DND-41 (cell line): ENCODE results near the gene KLHL4.
"Not testable (repeated sequence)": the region's sequence is repeated elsewhere in the genome, so short reads cannot be mapped to it uniquely, and the experiment has no call there.

Source experiments
- ATAC-seq: fragments of 200-7000 bp; cut with Tn5 transposase; 3 replicates; pipeline ENCODE4 v1.9.1; 2021; ENCODE audit warnings: low read depth; ENCODE audit not compliant: insufficient read depth
- DNase-seq: peaks from one replicate; pipeline ENCODE4 v3.0.0-alpha.2; 2020
- H2AFZ ChIP-seq: 2 replicates; pipeline ENCODE4 v1.6.0; 2012; ENCODE audit warnings: low read depth, low read length
- H3K27ac ChIP-seq: 2 replicates; pipeline ENCODE4 v1.5.1; 2012; ENCODE audit warnings: low read length, inconsistent platforms
- H3K27me3 ChIP-seq: fragments of 200-600 bp; sonication (generic); 2 replicates; pipeline ENCODE4 v1.6.0; 2012; ENCODE audit warnings: low read length, mild to moderate bottlenecking, inconsistent platforms; ENCODE audit not compliant: insufficient read depth, poor library complexity
- H3K36me3 ChIP-seq: 2 replicates; pipeline ENCODE4 v1.5.1; 2012; ENCODE audit warnings: low read length, inconsistent platforms; ENCODE audit not compliant: insufficient read depth
- H3K4me1 ChIP-seq: 2 replicates; pipeline ENCODE4 v1.5.1; 2012; ENCODE audit warnings: mild to moderate bottlenecking, low read length; ENCODE audit not compliant: insufficient read depth
- H3K4me2 ChIP-seq: 2 replicates; pipeline ENCODE4 v1.6.0; 2012; ENCODE audit warnings: mild to moderate bottlenecking, moderate library complexity, low read length, inconsistent platforms; ENCODE audit not compliant: insufficient read depth
- H3K4me3 ChIP-seq, 2 experiments: fragments of 200-600 bp in 1 of 2; shearing (Covaris generic) in 1 of 2; 2 replicates each; pipeline ENCODE4 v1.5.1; 2012 to 2016; ENCODE audit warnings: inconsistent platforms in 2 of 2, low read length in 2 of 2, mild to moderate bottlenecking in 2 of 2, low read depth in 1 of 2, moderate library complexity in 1 of 2
- H3K79me2 ChIP-seq: 2 replicates; pipeline ENCODE4 v1.6.0; 2012; ENCODE audit warnings: low read length, inconsistent platforms; ENCODE audit not compliant: insufficient read depth
- H3K9ac ChIP-seq: 2 replicates; pipeline ENCODE4 v1.6.0; 2012; ENCODE audit warnings: low read depth, mild to moderate bottlenecking, inconsistent platforms, low read length, moderate library complexity
- H3K9me3 ChIP-seq: 2 replicates; pipeline ENCODE4 v1.5.1; 2012; ENCODE audit warnings: low read length, moderate library complexity, mild to moderate bottlenecking, inconsistent platforms; ENCODE audit not compliant: insufficient read depth, severe bottlenecking
- H4K20me1 ChIP-seq: 2 replicates; pipeline ENCODE4 v1.6.0; 2012; ENCODE audit warnings: low read length; ENCODE audit not compliant: insufficient read depth
- EZH2 ChIP-seq: IDR thresholded peaks from 3 replicates; pipeline ENCODE4 v1.6.1; 2012; ENCODE audit warnings: borderline replicate concordance, low read depth, mild to moderate bottlenecking, moderate library complexity, low read length, inconsistent platforms; ENCODE audit not compliant: severe bottlenecking
- TF ChIP-seq, protein P1 (sequence below): IDR thresholded peaks from 2 replicates; pipeline ENCODE4 v1.5.1; 2012; ENCODE audit warnings: borderline replicate concordance, low read length, moderate library complexity, mild to moderate bottlenecking; ENCODE audit not compliant: poor library complexity, severe bottlenecking; ENCODE audit errors: extremely low read depth

Gene KLHL4

GRCh38 chrX:87689218-87689617 lies 171.6 kb downstream of the KLHL4 start:
- not testable (repeated sequence) for H3K36me3 ChIP-seq, H3K27ac ChIP-seq, H3K9me3 ChIP-seq, H4K20me1 ChIP-seq, H3K4me2 ChIP-seq, H3K79me2 ChIP-seq, H2AFZ ChIP-seq, H3K4me1 ChIP-seq, H3K27me3 ChIP-seq, H3K9ac ChIP-seq, ATAC-seq, H3K4me3 ChIP-seq, DNase-seq

DNA sequence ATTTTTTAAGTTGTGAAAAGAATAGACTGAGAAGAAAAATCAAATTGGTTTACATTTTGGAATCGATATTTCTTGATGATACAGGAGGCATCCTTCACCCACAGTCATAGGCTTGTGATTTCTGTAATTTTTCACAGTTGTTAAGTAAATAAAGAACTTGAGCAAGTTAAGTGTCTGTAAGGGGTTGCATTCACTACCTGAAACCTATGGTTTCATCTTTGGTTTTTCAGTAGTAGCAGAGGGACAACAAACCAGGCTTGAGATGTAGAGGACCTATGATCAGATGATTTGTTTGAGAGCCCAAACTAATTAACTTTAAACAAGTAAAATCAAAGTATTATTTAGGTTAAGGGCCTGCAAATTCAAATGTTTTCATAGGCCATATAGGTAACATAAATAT lies 175.6 kb downstream of the KLHL4 start:
- Histone ChIP-seq H3K27ac (no peak overlapping the region), H3K9me3 (no peaks in the 10 kb centered on the region), H3K27me3 (no peaks in the 10 kb centered on the region), H3K4me1 (no peaks in the 10 kb centered on the region), H3K36me3 (no peaks in the 10 kb centered on the region), H2AFZ (no peak overlapping the region), H3K4me2 (no peak overlapping the region), H3K79me2 (no peaks in the 10 kb centered on the region), H4K20me1 (no peaks in the 10 kb centered on the region), H3K9ac (no peak overlapping the region), H3K4me3 (no peak overlapping the region)
- no peak for TF ChIP-seq EZH2
- TF ChIP-seq, protein P1, sequence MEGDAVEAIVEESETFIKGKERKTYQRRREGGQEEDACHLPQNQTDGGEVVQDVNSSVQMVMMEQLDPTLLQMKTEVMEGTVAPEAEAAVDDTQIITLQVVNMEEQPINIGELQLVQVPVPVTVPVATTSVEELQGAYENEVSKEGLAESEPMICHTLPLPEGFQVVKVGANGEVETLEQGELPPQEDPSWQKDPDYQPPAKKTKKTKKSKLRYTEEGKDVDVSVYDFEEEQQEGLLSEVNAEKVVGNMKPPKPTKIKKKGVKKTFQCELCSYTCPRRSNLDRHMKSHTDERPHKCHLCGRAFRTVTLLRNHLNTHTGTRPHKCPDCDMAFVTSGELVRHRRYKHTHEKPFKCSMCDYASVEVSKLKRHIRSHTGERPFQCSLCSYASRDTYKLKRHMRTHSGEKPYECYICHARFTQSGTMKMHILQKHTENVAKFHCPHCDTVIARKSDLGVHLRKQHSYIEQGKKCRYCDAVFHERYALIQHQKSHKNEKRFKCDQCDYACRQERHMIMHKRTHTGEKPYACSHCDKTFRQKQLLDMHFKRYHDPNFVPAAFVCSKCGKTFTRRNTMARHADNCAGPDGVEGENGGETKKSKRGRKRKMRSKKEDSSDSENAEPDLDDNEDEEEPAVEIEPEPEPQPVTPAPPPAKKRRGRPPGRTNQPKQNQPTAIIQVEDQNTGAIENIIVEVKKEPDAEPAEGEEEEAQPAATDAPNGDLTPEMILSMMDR: no peak
- DNase-seq (no peak), ATAC-seq (no peak)

DNA sequence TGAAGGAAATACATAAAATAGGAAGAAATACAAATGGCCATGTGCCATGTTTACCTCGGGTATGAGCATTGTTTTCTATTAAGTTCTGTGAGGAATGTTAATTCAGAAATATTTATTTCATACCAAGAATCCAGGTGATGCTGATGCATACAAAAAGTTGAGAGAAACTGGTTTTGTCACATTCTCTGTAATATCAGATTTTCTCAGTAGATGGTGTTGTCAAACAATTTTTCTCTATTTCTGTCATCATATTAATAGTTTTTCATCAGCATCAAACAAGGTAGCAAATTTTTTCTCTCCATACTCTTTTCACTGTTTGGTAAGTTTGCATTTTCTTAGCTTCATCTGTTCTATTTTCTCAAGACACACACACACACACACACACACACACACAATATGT lies 179.8 kb downstream of the KLHL4 start:
- no peaks in the 10 kb centered on the region for H3K36me3 ChIP-seq
- H4K20me1 ChIP-seq: no peaks in the 10 kb centered on the region
- no peaks in the 10 kb centered on the region for H3K9me3 ChIP-seq
- no peaks in the 10 kb centered on the region for H3K4me1 ChIP-seq
- H3K27me3 ChIP-seq: no peaks in the 10 kb centered on the region
- H3K9ac ChIP-seq: no peak overlapping the region
- TF ChIP-seq, protein P1: no peak
- H2AFZ ChIP-seq: no peak overlapping the region
- no peak overlapping the region for H3K27ac ChIP-seq
- DNase-seq (no peak), ATAC-seq (no peak)
- H3K4me2 ChIP-seq: no peak overlapping the region
- H3K79me2 ChIP-seq: no peaks in the 10 kb centered on the region
- H3K4me3 ChIP-seq: no peak overlapping the region

DNA sequence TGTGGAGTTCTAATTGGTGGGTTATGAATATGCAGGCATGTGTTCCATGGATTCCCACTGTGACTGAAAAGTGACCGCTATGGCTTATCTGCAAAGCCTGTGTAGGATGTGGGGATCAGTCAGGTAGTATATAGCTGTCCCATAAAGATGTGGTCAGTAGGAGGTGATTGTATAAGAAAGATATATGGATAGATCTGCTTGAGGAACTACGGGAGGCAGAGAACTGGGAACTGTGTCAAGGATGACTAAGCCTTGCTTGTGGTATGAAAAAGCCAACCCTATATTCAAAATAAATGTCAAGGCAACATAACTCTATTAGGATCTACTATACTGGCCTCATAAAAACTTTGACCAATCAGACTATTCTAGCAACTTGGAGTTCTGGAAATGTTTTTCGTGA lies 185.2 kb downstream of the KLHL4 start:
- no peaks in the 10 kb centered on the region for H3K27me3 ChIP-seq
- no peaks in the 10 kb centered on the region for H4K20me1 ChIP-seq
- no peak overlapping the region for H3K4me3 ChIP-seq
- H3K9me3 ChIP-seq: no peaks in the 10 kb centered on the region
- H3K4me2 ChIP-seq: no peak overlapping the region
- H3K36me3 ChIP-seq: no peaks in the 10 kb centered on the region
- ATAC-seq (no peak), DNase-seq (no peak)
- H2AFZ ChIP-seq: no peak overlapping the region
- H3K4me1 ChIP-seq: no peaks in the 10 kb centered on the region
- TF ChIP-seq, protein P1: no peak
- TF ChIP-seq EZH2: no peak
- H3K79me2 ChIP-seq: no peaks in the 10 kb centered on the region
- H3K27ac ChIP-seq: no peak overlapping the region
- H3K9ac ChIP-seq: no peak overlapping the region

- H3K9ac ChIP-seq, H3K27me3 ChIP-seq, H3K27ac ChIP-seq, H3K4me1 ChIP-seq, H3K9me3 ChIP-seq, H3K4me2 ChIP-seq, DNase-seq, H3K4me3 ChIP-seq, H3K79me2 ChIP-seq, ATAC-seq, H3K36me3 ChIP-seq, H4K20me1 ChIP-seq, H2AFZ ChIP-seq: not testable (repeated sequence)
Observed at GRCh38 chrX:87703469-87703868, 185.9 kb downstream of the KLHL4 start.
